Liver (tissue), 3 donors: ENCODE data around the gene GC.

Experiments used
- FOXA1 ChIP-seq: IDR thresholded peaks from 2 replicates; pipeline ENCODE4 v1.6.1; 2016; ENCODE audit warnings: antibody characterized with exemption
- GABPA ChIP-seq, 2 donors: IDR thresholded peaks in 1 of 2; conservative IDR thresholded peaks in 1 of 2; 2 replicates each; pipeline ENCODE4 v1.6.1; 2016; ENCODE audit warnings: antibody characterized with exemption in 2 of 2, mild to moderate bottlenecking in 1 of 2, moderate library complexity in 1 of 2
- RAD21 ChIP-seq, 2 donors: IDR thresholded peaks; 2 replicates each; pipeline ENCODE4 v1.6.1; 2016; ENCODE audit warnings: antibody characterized with exemption in 2 of 2, mild to moderate bottlenecking in 2 of 2
- RXRA ChIP-seq, 2 donors: IDR thresholded peaks; 2 replicates each; pipeline ENCODE4 v1.6.1; 2017 to 2018; ENCODE audit warnings: antibody characterized with exemption in 2 of 2, mild to moderate bottlenecking in 1 of 2
- SP1 ChIP-seq: IDR thresholded peaks from 2 replicates; pipeline ENCODE4 v1.6.1; 2018; ENCODE audit warnings: antibody characterized with exemption, mild to moderate bottlenecking
- TAF1 ChIP-seq: conservative IDR thresholded peaks from 2 replicates; pipeline ENCODE4 v1.6.1; 2016; ENCODE audit warnings: antibody characterized with exemption, mild to moderate bottlenecking
- YY1 ChIP-seq: IDR thresholded peaks from 2 replicates; pipeline ENCODE4 v1.6.1; 2016; ENCODE audit warnings: antibody characterized with exemption, mild to moderate bottlenecking
- TF ChIP-seq, protein P1 (sequence below): fragments of 150-350 bp; IDR thresholded peaks from 2 replicates; pipeline ENCODE4 v1.5.1; 2017; ENCODE audit warnings: improper control_type of control experiment, low read depth, low read length; ENCODE audit not compliant: missing input control
- TF ChIP-seq, protein P2 (sequence below): IDR thresholded peaks from 2 replicates; pipeline ENCODE4 v1.6.1; 2016; ENCODE audit warnings: antibody characterized with exemption, mild to moderate bottlenecking
- TF ChIP-seq, protein P3 (sequence below): IDR thresholded peaks from 2 replicates; pipeline ENCODE4 v1.6.1; 2016; ENCODE audit warnings: antibody characterized with exemption
- TF ChIP-seq, protein P4 (sequence below): IDR thresholded peaks from 2 replicates; pipeline ENCODE4 v1.6.1; 2016; ENCODE audit warnings: antibody characterized with exemption
- TF ChIP-seq, protein P5 (sequence below): IDR thresholded peaks from 2 replicates; pipeline ENCODE4 v1.6.1; 2016; ENCODE audit warnings: antibody characterized with exemption
- donor health status: healthy.
- donor health status: healthy.

DNA sequence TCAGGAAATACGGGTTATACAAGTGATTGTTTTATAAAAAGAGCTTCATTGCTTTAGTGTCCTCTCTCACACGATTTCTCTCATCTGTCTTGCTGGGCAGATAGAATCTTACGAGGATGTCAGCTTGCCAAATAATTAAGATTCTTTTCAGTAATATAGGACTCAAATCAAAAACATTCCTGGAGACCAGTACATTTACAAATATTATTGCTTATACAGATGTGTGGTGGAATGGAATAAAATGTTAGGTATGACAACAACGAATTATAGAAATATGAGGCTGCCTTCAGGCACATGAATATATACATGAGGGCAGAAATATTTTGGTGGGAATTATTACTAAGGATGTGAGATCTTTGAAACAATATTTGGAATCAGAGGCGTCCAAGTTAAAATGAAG, 88.9 kb downstream of the GC start:
- TF ChIP-seq, protein P1, sequence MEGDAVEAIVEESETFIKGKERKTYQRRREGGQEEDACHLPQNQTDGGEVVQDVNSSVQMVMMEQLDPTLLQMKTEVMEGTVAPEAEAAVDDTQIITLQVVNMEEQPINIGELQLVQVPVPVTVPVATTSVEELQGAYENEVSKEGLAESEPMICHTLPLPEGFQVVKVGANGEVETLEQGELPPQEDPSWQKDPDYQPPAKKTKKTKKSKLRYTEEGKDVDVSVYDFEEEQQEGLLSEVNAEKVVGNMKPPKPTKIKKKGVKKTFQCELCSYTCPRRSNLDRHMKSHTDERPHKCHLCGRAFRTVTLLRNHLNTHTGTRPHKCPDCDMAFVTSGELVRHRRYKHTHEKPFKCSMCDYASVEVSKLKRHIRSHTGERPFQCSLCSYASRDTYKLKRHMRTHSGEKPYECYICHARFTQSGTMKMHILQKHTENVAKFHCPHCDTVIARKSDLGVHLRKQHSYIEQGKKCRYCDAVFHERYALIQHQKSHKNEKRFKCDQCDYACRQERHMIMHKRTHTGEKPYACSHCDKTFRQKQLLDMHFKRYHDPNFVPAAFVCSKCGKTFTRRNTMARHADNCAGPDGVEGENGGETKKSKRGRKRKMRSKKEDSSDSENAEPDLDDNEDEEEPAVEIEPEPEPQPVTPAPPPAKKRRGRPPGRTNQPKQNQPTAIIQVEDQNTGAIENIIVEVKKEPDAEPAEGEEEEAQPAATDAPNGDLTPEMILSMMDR, result no peak
- TF ChIP-seq, protein P2, sequence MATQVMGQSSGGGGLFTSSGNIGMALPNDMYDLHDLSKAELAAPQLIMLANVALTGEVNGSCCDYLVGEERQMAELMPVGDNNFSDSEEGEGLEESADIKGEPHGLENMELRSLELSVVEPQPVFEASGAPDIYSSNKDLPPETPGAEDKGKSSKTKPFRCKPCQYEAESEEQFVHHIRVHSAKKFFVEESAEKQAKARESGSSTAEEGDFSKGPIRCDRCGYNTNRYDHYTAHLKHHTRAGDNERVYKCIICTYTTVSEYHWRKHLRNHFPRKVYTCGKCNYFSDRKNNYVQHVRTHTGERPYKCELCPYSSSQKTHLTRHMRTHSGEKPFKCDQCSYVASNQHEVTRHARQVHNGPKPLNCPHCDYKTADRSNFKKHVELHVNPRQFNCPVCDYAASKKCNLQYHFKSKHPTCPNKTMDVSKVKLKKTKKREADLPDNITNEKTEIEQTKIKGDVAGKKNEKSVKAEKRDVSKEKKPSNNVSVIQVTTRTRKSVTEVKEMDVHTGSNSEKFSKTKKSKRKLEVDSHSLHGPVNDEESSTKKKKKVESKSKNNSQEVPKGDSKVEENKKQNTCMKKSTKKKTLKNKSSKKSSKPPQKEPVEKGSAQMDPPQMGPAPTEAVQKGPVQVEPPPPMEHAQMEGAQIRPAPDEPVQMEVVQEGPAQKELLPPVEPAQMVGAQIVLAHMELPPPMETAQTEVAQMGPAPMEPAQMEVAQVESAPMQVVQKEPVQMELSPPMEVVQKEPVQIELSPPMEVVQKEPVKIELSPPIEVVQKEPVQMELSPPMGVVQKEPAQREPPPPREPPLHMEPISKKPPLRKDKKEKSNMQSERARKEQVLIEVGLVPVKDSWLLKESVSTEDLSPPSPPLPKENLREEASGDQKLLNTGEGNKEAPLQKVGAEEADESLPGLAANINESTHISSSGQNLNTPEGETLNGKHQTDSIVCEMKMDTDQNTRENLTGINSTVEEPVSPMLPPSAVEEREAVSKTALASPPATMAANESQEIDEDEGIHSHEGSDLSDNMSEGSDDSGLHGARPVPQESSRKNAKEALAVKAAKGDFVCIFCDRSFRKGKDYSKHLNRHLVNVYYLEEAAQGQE, result no peak
- TF ChIP-seq RXRA (IDR thresholded peaks at IDR 0.05), result no peak
- no peak for TF ChIP-seq SP1
- TF ChIP-seq RAD21 (IDR thresholded peaks at IDR 0.05), result no peak
- TF ChIP-seq, protein P3, sequence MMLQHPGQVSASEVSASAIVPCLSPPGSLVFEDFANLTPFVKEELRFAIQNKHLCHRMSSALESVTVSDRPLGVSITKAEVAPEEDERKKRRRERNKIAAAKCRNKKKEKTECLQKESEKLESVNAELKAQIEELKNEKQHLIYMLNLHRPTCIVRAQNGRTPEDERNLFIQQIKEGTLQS, result no peak
- TF ChIP-seq, protein P4, sequence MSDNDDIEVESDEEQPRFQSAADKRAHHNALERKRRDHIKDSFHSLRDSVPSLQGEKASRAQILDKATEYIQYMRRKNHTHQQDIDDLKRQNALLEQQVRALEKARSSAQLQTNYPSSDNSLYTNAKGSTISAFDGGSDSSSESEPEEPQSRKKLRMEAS, result no peak
- TF ChIP-seq, protein P5, sequence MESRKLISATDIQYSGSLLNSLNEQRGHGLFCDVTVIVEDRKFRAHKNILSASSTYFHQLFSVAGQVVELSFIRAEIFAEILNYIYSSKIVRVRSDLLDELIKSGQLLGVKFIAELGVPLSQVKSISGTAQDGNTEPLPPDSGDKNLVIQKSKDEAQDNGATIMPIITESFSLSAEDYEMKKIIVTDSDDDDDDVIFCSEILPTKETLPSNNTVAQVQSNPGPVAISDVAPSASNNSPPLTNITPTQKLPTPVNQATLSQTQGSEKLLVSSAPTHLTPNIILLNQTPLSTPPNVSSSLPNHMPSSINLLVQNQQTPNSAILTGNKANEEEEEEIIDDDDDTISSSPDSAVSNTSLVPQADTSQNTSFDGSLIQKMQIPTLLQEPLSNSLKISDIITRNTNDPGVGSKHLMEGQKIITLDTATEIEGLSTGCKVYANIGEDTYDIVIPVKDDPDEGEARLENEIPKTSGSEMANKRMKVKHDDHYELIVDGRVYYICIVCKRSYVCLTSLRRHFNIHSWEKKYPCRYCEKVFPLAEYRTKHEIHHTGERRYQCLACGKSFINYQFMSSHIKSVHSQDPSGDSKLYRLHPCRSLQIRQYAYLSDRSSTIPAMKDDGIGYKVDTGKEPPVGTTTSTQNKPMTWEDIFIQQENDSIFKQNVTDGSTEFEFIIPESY, result no peak
- no peak for TF ChIP-seq YY1
- TF ChIP-seq TAF1, result no peak
- no peak for TF ChIP-seq GABPA (IDR thresholded peaks at IDR 0.05 in 1 of 2, conservative IDR thresholded peaks at IDR 0.05 in 1 of 2)
- TF ChIP-seq FOXA1, result no peak
